ENCODE results near the gene DMKN.

Gene DMKN

DNA sequence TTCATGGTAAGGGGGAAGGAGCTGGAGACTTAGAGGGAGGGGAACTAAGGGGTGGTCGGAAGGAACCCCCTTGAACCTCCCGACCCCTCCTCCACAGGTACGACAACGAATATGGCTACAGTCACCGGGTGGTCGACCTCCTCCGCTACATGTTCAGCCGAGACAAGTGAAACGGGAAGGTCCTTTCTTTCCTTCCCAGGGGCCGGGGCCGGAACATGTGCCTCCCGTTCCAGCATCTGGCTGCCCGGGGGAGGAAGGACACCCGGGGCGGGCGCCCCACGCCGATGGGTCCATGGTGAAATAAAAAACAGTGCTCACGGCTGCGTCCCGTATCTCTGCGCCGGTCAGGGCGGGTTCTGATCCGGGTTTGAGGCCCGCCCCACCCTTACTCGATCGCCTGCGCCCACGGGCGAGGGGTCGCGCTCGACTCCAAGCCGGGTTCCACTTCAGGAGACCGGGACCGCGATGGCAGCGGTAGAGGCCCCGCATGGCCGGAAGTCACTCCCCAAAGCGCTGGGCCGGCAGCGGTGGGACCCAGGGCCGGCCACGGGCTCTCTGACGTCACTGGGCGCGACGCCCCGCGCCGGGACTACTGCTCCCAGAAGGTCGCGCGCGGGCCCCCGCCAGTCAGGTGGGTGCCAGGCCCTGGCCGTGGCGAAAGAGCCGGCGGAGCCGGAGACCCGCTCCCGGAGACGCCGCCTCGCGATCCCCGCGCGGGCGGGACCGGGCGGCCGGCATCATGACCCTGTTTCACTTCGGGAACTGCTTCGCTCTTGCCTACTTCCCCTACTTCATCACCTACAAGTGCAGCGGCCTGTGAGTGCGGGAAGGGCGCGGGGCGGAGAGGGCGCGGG, 31.8 kb upstream of the DMKN start, which contains the start of gene TMEM147:
Gene TMEM147, plus strand, starts transcription at position 626 of the 854 bp plus-strand sequence. Its CDS starts 114 bp downstream, at position 740.
- Histone ChIP-seq H3K4me3 (ENCODE audit: low read length) (peak within 1 kb of the TSS; percentile 92), H3K27ac (ENCODE audit: low read depth, low read length) (peak within 1 kb of the TSS; percentile 82), H3K9ac (ENCODE audit: low read length) (peak within 1 kb of the TSS; percentile 80), H3K27me3 (ENCODE audit: control insufficient read depth, insufficient read depth, low read length) (no peaks in the 10 kb centered on the region), H3K4me1 (ENCODE audit: control insufficient read depth, insufficient read depth, low read length) (peaks cover 14% of the 10 kb centered on the region), H3K36me3 (ENCODE audit: control insufficient read depth, insufficient read depth, low read length) (peaks cover 7% of the 10 kb centered on the region)

DNA sequence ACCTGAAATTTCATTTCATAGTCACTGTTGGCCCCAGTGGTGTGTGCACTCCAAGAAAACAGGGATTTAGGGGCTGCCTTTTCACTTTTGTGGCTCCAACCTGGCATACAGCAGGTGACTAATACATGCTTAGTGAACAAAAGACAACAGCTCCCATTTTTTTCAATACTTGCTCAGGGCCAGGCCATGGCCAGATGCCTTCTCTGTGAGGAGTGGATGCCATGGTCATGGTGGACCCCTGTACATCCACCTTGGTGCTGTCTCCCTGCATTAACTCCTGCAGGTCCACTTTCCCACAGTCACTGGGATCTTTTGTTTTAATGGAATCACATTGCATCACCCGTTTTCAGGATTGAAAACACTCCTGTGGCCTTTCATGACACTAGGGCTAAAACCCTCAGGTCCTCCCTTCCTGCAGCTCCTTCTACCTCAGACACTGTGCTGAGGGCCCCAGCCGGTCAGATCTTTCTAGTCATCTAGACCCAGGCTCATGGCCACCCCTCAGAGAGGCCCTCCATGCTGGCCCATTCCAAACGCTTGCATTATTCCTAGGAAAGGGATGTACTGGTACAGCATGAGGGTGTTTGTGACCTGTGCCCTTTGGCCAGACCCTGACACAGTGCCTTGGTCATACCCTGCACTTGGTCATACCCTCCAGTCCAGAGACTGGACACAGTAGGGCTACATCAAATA, 30.8 kb upstream of the DMKN start:
- H3K27ac ChIP-seq (ENCODE audit: low read depth, low read length), result no peak overlapping the region
- H3K4me1 ChIP-seq (ENCODE audit: control insufficient read depth, insufficient read depth, low read length), result peaks cover 14% of the 10 kb centered on the region
- peaks cover 7% of the 10 kb centered on the region for H3K36me3 ChIP-seq (ENCODE audit: control insufficient read depth, insufficient read depth, low read length)
- peak overlapping the region; percentile 92 for H3K4me3 ChIP-seq (ENCODE audit: low read length)
- H3K9ac ChIP-seq (ENCODE audit: low read length), result no peak overlapping the region
- no peaks in the 10 kb centered on the region for H3K27me3 ChIP-seq (ENCODE audit: control insufficient read depth, insufficient read depth, low read length)

DNA sequence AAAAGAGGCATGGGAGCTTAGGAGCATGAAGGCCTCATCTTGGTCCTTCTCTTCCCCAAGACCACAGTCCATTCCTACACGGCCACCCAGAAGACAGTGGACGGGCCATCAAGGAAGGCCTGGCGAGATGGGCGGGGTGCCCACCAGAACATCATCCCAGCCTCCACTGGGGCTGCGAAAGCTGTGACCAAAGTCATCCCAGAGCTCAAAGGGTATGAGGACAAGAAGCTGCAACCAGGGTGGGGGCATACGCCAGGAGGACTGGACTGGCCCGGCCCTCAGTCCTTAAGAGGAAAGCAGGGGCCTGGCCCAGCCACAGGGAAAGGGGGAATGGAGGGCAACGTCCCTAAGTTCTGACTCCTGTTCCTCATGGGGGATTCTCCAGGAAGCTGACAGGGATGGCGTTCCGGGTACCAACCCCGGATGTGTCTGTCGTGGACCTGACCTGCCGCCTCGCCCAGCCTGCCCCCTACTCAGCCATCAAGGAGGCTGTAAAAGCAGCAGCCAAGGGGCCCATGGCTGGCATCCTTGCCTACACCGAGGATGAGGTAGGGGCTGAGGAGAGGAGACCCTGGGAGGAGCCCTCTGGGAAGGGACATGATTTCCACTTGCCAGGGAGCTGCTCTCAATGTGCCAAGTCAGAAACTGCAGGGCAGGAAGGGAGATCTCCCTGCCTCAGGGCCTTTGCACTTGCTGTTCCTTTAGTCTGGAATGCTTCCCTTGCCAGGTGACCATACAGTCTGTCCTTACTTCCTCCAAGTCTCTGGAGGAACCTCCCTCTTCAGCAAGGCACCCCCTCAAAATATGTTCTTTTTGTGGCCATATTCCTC, 30.0 kb upstream of the DMKN start:
- no peak overlapping the region for H3K27ac ChIP-seq (ENCODE audit: low read depth, low read length)
- H3K36me3 ChIP-seq (ENCODE audit: control insufficient read depth, insufficient read depth, low read length), result peaks cover 7% of the 10 kb centered on the region
- no peak overlapping the region for H3K4me3 ChIP-seq (ENCODE audit: low read length)
- H3K9ac ChIP-seq (ENCODE audit: low read length), result no peak overlapping the region
- no peaks in the 10 kb centered on the region for H3K27me3 ChIP-seq (ENCODE audit: control insufficient read depth, insufficient read depth, low read length)
- peaks cover 14% of the 10 kb centered on the region for H3K4me1 ChIP-seq (ENCODE audit: control insufficient read depth, insufficient read depth, low read length)

DNA sequence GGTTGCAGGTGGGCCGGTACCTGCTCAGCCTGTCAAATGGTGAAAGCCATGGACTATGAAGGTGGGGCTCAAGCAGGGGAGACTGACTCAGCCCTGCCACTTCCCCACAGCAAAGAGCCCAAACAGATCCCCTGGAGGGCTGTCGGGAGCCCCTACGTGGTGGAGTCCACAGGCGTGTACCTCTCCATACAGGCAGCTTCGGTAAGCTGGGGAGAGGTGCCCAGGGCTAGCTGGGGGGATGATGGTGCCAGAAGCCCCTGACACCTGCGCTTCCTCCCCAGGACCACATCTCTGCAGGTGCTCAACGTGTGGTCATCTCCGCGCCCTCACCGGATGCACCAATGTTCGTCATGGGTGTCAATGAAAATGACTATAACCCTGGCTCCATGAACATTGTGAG, 28.8 kb upstream of the DMKN start:
- H3K4me1 ChIP-seq (ENCODE audit: control insufficient read depth, insufficient read depth, low read length), result peaks cover 14% of the 10 kb centered on the region
- H3K27ac ChIP-seq (ENCODE audit: low read depth, low read length), result no peak overlapping the region
- H3K4me3 ChIP-seq (ENCODE audit: low read length), result no peak overlapping the region
- H3K9ac ChIP-seq (ENCODE audit: low read length), result no peak overlapping the region
- no peaks in the 10 kb centered on the region for H3K27me3 ChIP-seq (ENCODE audit: control insufficient read depth, insufficient read depth, low read length)
- H3K36me3 ChIP-seq (ENCODE audit: control insufficient read depth, insufficient read depth, low read length), result peaks cover 2% of the 10 kb centered on the region

DNA sequence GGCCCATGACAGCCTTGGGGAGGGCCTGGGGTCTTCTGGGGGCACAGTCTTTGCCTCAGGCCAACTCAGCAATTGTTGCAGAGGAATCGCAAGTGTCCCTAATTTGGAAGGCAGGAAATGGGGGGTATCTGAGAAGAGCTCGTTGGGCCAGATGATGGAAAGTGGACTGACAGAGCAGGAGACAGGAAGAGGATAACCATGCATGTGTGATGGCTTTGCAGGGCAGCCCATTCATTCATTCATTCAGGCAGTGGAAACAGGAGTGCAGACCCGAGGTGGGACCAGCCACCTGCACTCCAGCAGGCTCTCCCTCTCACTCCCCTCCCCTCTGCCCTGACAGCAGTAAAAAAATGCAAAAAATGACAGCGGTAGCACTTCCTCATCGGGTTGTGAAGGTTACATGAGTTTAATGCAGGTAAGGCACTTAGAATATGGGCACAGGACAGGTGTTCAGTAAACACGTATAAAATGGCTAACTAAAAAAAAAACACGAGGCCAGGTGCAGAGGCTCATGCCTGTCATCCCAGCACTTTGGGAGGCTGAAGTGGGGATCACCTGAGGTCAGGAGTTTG, 27.0 kb upstream of the DMKN start:
- H3K4me3 ChIP-seq (ENCODE audit: low read length), result no peak overlapping the region
- H3K27ac ChIP-seq (ENCODE audit: low read depth, low read length), result no peak overlapping the region
- peaks cover 6% of the 10 kb centered on the region for H3K4me1 ChIP-seq (ENCODE audit: control insufficient read depth, insufficient read depth, low read length)
- no peaks in the 10 kb centered on the region for H3K36me3 ChIP-seq (ENCODE audit: control insufficient read depth, insufficient read depth, low read length)
- no peak overlapping the region for H3K9ac ChIP-seq (ENCODE audit: low read length)
- H3K27me3 ChIP-seq (ENCODE audit: control insufficient read depth, insufficient read depth, low read length), result peaks cover 5% of the 10 kb centered on the region

DNA sequence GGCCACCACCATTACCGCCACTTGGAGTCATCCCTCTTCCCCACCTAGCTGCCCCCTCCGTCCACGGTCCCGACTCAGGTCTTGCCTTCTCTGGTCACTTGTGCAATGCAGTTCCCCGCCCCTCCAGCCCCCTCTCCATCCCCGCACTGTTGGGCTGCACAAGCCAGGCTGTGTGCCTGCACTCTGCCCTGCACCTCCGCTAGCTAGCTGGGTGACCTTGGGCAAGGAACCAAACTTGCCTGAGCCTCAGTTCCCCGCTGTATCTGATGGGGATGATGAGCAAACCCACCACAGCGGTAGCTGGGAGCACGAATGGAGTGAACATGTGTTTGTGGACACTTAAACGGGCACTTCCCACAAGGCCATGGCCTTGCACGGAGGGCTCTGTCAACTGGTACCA, 26.4 kb upstream of the DMKN start:
- H3K27me3 ChIP-seq (ENCODE audit: control insufficient read depth, insufficient read depth, low read length), result peaks cover 5% of the 10 kb centered on the region
- H3K27ac ChIP-seq (ENCODE audit: low read depth, low read length), result no peak overlapping the region
- H3K4me1 ChIP-seq (ENCODE audit: control insufficient read depth, insufficient read depth, low read length), result peaks cover 6% of the 10 kb centered on the region
- H3K36me3 ChIP-seq (ENCODE audit: control insufficient read depth, insufficient read depth, low read length), result no peaks in the 10 kb centered on the region
- no peak overlapping the region for H3K9ac ChIP-seq (ENCODE audit: low read length)
- no peak overlapping the region for H3K4me3 ChIP-seq (ENCODE audit: low read length)

DNA sequence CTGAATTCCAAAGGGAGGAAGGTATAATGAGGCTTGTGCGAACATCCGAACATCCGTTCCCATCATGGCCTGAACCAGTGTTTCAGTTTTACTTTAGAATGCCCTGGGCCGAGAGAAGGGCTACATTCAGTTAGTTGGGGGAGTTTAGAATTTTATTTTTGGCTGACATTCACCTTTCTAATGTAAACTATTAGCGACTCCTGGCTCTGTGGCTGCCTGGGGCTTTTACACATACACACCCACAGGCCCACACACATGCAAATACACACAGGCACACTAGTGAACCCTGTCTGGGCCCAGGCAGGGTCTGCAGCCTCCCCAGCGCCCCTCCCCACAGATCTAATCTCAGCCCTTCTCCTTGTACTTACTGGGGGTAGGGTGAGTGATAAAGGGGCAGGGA, 25.9 kb upstream of the DMKN start:
- no peaks in the 10 kb centered on the region for H3K36me3 ChIP-seq (ENCODE audit: control insufficient read depth, insufficient read depth, low read length)
- no peak overlapping the region for H3K4me3 ChIP-seq (ENCODE audit: low read length)
- H3K4me1 ChIP-seq (ENCODE audit: control insufficient read depth, insufficient read depth, low read length), result peaks cover under 1% of the 10 kb centered on the region
- no peak overlapping the region for H3K9ac ChIP-seq (ENCODE audit: low read length)
- H3K27ac ChIP-seq (ENCODE audit: low read depth, low read length), result no peak overlapping the region
- H3K27me3 ChIP-seq (ENCODE audit: control insufficient read depth, insufficient read depth, low read length), result peaks cover 5% of the 10 kb centered on the region

DNA sequence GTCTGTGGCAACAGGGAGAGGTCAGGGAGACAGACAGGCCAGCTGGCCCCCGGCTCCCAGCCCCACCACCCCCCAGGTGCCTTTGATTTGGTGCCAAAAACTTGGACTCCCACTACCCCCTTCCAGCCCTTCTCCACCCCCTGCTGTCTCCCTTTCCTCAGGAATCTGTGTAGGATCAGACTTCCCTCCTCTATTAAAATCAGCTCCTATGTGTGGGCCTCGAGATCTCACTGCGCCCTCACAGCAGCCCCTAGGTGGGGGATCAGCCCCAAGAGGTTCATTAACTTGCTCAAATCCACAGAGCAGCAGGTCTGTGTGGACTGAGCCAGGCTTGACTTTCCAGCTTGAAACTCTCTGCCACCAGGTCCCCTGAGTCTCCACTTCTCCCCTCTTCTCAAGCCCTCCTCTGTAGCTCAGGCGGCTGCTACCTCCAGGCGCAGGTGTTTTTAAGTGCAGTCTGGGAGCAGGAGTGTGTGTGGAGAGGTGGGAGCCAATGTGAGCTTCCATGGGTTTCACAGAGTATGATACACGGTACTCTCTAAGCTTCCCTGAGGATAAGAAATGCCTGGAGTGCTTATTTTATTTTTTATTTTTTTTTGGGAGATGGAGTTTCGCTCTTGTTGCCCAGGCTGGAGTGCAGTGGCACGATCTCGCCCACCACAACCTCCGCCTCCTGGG, 21.5 kb upstream of the DMKN start:
- H3K4me1 ChIP-seq (ENCODE audit: control insufficient read depth, insufficient read depth, low read length), result no peaks in the 10 kb centered on the region
- H3K36me3 ChIP-seq (ENCODE audit: control insufficient read depth, insufficient read depth, low read length), result no peaks in the 10 kb centered on the region
- H3K9ac ChIP-seq (ENCODE audit: low read length), result no peak overlapping the region
- no peak overlapping the region for H3K27ac ChIP-seq (ENCODE audit: low read depth, low read length)
- H3K27me3 ChIP-seq (ENCODE audit: control insufficient read depth, insufficient read depth, low read length), result peaks cover 16% of the 10 kb centered on the region
- no peak overlapping the region for H3K4me3 ChIP-seq (ENCODE audit: low read length)

DNA sequence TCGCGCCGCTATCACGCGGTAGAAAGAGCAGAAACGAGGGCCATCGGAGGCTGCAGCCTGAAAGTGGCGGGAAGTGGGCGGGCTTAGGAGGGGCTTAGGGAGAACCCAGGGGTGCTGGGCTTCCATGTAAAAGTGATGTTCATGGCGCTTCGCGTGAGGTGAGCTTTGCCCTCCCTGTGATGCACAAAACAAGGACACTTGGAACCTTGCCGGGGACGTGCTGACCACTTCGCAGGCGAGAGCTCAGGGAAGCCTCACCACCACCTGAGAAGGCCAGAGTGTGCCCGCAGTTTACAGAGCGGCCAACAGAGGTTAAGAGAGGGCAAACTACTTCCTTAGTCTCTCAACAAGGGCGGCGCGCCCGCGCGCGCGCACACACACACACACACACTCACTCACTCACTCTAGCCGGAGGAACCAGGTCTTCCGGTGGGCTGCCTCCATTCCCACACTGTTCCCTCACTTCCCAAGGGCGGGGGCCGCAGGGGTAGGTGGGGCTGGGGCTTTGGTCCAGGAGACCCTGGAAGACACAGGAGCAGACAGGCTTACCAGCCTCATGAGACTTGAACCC, 20.5 kb upstream of the DMKN start:
- H3K27me3 ChIP-seq (ENCODE audit: control insufficient read depth, insufficient read depth, low read length), result peaks cover 16% of the 10 kb centered on the region
- no peaks in the 10 kb centered on the region for H3K36me3 ChIP-seq (ENCODE audit: control insufficient read depth, insufficient read depth, low read length)
- no peak overlapping the region for H3K4me3 ChIP-seq (ENCODE audit: low read length)
- no peak overlapping the region for H3K27ac ChIP-seq (ENCODE audit: low read depth, low read length)
- H3K4me1 ChIP-seq (ENCODE audit: control insufficient read depth, insufficient read depth, low read length), result no peaks in the 10 kb centered on the region
- no peak overlapping the region for H3K9ac ChIP-seq (ENCODE audit: low read length)

DNA sequence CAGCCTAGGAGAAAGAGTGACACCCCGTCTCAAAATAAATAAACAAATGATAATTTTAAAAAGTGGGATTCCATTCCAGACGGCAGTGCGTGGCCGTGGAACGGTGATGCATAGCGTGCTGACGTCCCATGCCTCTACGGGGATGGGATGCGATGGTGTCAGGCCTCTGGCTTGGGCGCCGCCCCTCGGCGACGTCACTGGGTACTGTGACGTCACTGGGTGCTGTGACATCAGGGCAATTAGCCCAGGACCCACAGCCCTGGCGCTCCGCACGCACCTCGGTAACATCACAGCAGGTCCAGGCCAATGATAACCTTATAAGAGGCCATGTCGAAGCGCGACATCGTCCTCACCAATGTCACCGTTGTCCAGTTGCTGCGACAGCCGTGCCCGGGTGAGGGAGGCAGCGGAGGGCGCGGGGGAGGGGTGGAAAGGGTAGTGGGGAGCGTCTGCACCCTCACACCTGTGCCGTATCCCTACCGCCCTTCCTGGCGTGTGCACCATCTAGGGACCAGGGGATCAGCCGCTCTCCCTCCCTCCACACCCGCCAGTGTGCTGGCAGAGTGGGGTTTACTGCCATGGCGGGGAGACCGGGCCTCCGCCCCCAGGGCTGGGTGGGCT, 19.9 kb upstream of the DMKN start, which contains the start of gene GAPDHS:
Gene GAPDHS, plus strand, starts transcription at position 256 of the 621 bp plus-strand sequence. Its CDS starts 72 bp downstream, at position 328.
- Histone ChIP-seq H3K9ac (ENCODE audit: low read length) (no peak within 1 kb of the TSS), H3K4me3 (ENCODE audit: low read length) (no peak within 1 kb of the TSS), H3K4me1 (ENCODE audit: control insufficient read depth, insufficient read depth, low read length) (no peaks in the 10 kb centered on the region), H3K27ac (ENCODE audit: low read depth, low read length) (no peak within 1 kb of the TSS), H3K27me3 (ENCODE audit: control insufficient read depth, insufficient read depth, low read length) (peaks cover 16% of the 10 kb centered on the region), H3K36me3 (ENCODE audit: control insufficient read depth, insufficient read depth, low read length) (no peaks in the 10 kb centered on the region)

DNA sequence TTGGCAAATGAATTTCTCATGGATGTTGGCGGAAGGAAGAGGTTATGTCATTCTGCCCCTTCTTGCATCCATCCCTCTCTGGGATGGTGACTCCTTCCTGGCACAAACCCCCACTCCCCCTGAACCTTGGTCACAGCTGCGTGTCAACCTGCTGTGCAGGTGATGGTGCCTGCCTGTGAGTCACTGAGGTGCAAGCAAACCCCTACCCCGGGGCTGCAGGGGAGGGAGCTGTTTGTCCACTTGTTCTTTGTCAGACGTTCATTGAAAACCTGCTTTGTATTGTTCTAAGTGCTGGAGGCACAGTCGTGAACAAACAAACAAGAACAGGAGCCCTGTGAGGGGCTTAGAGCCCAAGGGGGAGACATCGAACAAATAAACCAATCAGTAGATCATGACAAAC, 17.8 kb upstream of the DMKN start:
- H3K9ac ChIP-seq (ENCODE audit: low read length), result no peak overlapping the region
- no peak overlapping the region for H3K4me3 ChIP-seq (ENCODE audit: low read length)
- peaks cover 11% of the 10 kb centered on the region for H3K27me3 ChIP-seq (ENCODE audit: control insufficient read depth, insufficient read depth, low read length)
- no peak overlapping the region for H3K27ac ChIP-seq (ENCODE audit: low read depth, low read length)
- H3K36me3 ChIP-seq (ENCODE audit: control insufficient read depth, insufficient read depth, low read length), result no peaks in the 10 kb centered on the region
- no peaks in the 10 kb centered on the region for H3K4me1 ChIP-seq (ENCODE audit: control insufficient read depth, insufficient read depth, low read length)

Data from rectal smooth muscle tissue (tissue), 1 donor.